HG03025 (cell line): ENCODE data around the gene COQ10B.
"Not testable (repeated sequence)": the region's sequence is repeated elsewhere in the genome, so short reads cannot be mapped to it uniquely, and the experiment has no call there.

Experiments
- ATAC-seq: cut with Tn5 transposase; IDR thresholded peaks from one replicate; pipeline ENCODE4 v1.9.1; 2021; ENCODE audit warnings: mild to moderate bottlenecking, moderate library complexity; ENCODE audit not compliant: unreplicated experiment, low FRiP score

Gene COQ10B

GRCh38 chr2:197450465-197450864 is 2.9 kb upstream of the COQ10B start:
- no peak for ATAC-seq

DNA sequence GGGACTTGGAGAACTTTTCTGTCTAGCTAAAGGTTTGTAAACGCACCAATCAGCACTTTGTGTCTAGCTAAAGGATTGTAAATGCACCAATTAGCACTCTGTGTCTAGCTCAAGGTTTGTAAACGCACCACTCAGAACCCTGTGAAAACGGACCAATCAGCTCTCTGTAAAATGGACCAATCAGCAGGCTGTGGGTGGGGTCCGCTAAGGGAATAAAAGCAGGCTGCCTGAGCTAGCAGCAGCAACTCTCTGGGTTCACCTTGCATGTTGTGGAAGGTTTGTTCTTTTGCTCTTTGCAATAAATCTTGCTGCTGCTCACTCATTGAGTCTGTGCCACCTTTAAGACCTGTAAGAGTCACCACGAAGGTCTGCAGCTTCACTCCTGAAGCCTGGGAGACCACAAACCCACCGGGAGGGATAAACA is 2.4 kb upstream of the COQ10B start:
- ATAC-seq: not testable (repeated sequence)

GRCh38 chr2:197452754-197453122 is 614 bp upstream of the COQ10B start:
- ATAC-seq: no peak

DNA sequence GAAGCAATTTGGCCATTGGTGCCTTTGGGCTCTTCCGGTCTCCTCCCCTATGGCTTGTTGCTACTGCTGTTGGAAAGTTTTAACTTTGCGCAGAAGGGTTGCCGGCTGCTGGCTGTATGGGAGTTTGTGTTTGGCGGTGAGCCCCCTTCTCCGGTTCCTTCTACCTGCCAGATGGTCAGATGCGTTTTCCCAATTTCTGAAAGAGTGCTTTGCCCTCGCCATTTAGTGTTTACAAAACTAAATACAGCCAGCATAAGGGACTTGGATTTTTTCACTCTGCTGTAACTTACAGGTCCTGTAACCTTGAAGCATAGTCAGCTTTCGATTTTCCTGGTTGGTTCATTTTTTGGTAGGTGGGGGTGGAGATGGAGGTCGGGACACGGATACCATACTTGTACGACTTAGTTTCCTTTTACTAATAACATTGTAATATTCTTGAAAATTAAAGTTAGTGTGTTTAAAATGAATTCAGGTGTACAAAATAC is 604 bp downstream of the COQ10B start:
- peak; percentile 27 for ATAC-seq

- no peak for ATAC-seq
Observed at GRCh38 chr2:197454923-197455322, 1.6 kb downstream of the COQ10B start.

GRCh38 chr2:197455428-197455827 is 2.1 kb downstream of the COQ10B start:
- no peak for ATAC-seq

- no peak for ATAC-seq
Observed at GRCh38 chr2:197460649-197461048, 7.3 kb downstream of the COQ10B start.

DNA sequence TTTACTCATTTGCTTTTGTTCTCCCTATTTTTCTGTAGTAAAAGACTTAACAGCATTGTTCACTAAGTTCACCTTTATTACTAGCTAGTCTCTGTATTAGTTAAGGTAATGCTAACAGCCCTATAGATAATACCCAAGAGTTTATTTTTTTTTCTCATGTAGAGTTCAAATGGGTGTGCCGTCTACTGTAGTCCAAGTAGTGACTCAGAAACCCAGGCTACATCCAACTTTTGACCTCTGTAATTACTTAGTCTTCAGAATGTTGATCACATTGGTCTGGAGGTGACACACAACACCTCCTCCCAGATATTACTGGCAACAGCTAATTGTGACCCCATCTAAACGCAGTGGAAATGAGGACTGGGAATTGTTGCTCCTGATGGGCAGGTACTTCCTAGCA is 7.7 kb downstream of the COQ10B start:
- ATAC-seq: no peak

GRCh38 chr2:197464175-197464574 is 10.8 kb downstream of the COQ10B start:
- ATAC-seq: no peak

- ATAC-seq: no peak
Observed at GRCh38 chr2:197472166-197472565, 18.8 kb downstream of the COQ10B start.

DNA sequence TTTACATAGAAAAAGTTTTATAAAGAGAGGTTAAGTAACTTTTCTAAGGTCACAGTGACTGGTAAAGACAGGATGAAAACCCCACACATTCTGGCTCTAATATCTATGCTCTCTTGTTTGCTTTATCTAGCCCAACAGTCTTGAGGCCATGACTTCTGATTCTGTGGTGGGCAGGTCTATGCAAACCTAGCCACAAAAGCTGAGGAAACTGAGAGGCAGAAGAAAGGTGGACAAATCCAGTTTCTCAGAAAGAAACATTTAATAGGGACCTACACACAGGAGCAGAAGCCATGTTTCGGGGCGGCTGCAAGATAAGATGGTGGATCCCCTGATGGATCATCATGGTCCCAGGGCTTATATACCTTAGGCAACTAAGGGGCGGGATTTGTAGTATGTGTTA is 24.4 kb downstream of the COQ10B start:
- ATAC-seq: no peak

DNA sequence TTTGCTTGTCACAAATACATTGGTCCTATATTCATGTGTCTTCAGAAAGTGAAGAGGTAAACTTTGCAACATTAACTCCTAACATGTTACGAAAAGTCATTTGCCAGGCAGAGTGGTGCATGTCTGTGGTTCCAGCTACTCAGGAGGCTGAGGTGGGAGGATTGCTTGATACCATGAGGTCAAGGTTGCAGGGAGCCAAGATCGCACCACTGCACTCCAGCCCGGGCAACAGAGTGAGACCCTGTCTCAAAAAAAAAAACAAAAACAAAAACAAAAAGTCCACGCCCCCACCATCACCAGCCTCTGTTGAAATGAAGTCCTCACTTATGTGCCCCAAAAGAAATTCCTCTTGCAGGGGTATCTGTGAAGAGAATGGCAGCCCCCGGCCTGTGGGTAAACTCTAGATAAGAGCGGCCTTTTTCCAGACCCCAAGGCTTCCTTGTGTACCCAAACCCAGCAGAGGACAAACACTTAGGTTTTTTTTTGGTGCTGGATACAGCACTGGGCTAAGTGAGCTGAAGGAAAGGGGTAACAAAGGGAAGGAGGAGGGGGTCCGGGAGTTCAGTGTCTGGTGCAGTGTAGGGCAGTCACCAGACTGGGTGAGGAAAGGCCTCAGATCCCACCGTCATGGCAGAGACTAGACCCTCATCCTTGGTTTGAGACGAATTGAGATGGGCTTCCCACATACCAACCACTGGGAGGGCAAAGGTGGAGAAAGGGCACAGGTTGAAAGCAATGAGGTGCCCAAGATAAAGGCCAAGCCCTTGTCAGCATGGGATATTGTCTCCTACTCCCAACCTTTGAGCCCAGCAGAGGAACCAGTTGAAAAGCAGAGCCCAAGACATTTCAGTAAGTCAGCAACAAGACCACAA is 27.0 kb downstream of the COQ10B start:
- no peak for ATAC-seq

GRCh38 chr2:197484248-197484647 is 30.9 kb downstream of the COQ10B start:
- ATAC-seq: not testable (repeated sequence)

- ATAC-seq: no peak
Observed at GRCh38 chr2:197486175-197486574, 32.8 kb downstream of the COQ10B start.

DNA sequence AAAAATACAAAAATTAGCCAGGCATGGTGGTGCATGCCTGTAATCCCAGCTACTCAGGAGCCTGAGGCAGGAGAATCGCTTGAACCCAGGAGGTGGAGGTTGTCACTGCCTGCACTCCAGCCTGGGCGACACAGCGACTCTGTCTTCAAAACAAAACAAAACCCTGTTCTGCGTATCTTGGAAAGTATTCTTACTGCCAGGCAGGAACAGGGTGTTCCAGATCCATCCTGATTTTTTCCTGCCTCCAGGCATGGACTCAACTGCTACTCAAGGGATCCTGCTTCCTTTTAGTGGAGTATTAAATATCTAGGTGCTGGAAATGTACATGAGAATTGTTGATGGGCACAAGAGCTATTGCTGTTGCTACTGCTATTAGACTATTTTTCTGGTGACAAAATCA is 34.0 kb downstream of the COQ10B start:
- no peak for ATAC-seq

- ATAC-seq: no peak
Observed at GRCh38 chr2:197495433-197496134, 42.2 kb downstream of the COQ10B start.

DNA sequence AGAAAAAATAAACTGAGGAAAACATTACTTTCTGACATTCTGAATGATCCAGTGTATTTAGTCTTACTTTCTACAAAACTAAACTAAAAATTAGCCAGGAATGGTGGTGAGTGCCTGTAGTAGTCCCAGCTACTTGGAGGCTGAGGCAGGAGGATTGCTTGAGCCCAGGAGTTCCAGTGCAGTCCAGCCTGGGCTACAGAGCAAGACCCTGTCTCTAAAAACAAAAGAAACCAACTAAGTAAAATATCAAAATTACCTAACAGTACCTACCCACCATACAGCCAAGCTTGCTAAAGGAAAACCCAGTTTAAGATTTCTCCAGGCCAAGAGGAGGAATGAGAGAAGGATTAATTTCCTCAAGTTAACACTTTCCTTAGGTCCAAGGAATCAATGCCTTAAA is 43.3 kb downstream of the COQ10B start:
- ATAC-seq: no peak

DNA sequence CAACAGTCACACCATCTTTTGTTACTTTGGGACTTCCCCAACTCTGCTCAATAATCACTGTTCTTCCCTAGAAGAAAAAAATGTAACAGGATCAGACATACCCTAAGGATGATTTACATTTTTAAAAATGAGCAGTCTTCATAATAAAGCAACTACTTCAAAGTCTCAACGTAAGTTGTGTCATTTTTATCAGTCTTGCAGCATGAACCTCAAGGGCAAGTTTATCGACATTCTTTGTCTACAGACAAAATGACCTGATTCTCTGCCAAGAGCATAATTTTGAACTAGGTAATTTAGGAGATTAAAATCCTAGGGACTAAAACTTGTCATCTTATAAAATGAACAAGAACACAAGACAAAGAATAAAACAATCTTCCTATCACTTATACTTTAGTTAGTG is 44.0 kb downstream of the COQ10B start:
- no peak for ATAC-seq

DNA sequence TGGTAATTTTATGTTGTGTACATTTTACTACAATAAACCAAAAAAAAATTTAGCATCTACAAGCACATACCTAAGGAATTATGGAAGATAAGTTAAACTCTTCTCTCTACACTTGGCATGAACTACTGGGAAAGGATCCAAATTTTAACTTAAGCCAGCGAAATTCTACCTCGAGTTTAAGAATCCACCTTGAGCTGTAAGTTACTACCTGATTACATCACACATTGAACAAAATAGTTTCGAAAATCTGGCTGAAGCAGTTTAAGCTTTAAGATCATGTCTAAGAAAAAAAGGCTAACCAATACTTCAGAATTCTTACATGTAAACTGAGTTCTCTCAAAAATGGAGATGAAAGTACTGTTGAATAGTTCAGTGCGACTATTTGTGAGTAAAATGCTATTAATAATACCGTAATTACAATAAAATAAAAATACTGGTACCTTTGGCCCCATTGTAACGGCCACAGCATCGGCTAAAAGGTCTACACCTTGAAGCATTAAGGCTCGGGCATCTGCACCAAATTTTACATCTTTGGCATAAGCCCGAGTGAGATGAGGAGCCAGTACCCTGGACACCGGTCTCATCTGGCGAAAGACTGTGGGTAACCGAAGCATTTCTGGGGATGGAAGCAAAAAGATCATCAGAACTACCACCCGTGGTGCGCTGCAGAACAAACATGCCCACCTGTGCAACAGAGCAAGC is 45.0 kb downstream of the COQ10B start:
- no peak for ATAC-seq

DNA sequence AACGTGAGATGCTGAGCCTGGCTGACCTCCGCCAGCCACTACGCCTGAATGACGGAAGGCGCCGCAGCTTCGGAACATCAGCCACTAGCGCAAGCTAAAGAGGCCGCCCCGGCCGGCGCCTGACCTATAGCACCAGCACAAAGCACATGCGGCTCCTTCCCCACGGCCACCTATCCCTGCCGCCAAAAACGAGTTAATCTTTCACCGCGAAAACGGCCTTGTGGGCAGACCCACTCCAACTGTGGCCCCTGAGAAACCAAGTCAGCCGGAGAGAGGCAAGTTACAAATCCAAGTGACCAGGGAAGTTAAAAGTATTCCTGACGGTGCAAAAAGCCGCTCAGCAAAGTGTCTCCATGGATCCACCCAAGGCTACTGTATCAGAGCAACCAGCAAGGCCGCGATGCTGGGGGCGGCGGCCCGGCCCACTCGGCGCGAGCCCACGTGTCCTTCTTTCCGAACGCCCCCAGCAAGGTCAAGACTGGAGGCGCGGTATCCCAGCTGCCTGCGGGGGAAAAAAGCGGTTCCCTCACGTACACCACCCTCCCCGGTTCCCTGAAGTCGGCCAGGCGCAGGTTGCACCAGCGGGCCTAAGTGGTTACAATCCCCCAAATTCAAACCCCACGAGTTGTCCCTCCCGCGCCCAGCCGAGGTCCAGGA is 45.7 kb downstream of the COQ10B start:
- ATAC-seq: peak; percentile 13
